ENCODE results near the gene MS4A10.

GRCh38 chr11:60744114-60744513, 41.0 kb upstream of the MS4A10 start:
- no peak for TF ChIP-seq CTCF (IDR thresholded peaks at IDR 0.05; ENCODE audit: control extremely low read depth in 1 of 3, insufficient read depth in 1 of 3, low read depth in 1 of 3, low read length in 3 of 3)
- TF ChIP-seq GABPA (IDR thresholded peaks at IDR 0.05; ENCODE audit: borderline replicate concordance, insufficient read depth, low read length): no peak
- TF ChIP-seq EP300 (IDR thresholded peaks at IDR 0.05; ENCODE audit: borderline replicate concordance in 1 of 2, low read depth in 2 of 2, low read length in 2 of 2): no peak
- no peak for TF ChIP-seq SP2 (IDR thresholded peaks at IDR 0.05; ENCODE audit: low read length)
- no peak for TF ChIP-seq CEBPB (IDR thresholded peaks at IDR 0.05; ENCODE audit: low read depth, low read length)
- no peak for TF ChIP-seq USF2 (IDR thresholded peaks at IDR 0.05; ENCODE audit: low read length)
- TF ChIP-seq TEAD4 (IDR thresholded peaks at IDR 0.05; ENCODE audit: low read depth, low read length): no peak
- TF ChIP-seq CHD7 (IDR thresholded peaks at IDR 0.05; ENCODE audit: insufficient replicate concordance, low read length): no peak
- TF ChIP-seq NRF1 (IDR thresholded peaks at IDR 0.05; ENCODE audit: low read depth, low read length): no peak

Data from H1 (cell line).